SK-N-SH treated with all-trans-retinoic acid at 6 μM for 48 hours (cell line): Measurements from ENCODE around the gene MRPS21.

Source experiments
- ATAC-seq: fragments of 200-7000 bp; cut with Tn5 transposase; 3 replicates; pipeline ENCODE4 v1.9.1; 2020; ENCODE audit warnings: mild to moderate bottlenecking, moderate library complexity
- ARNTL ChIP-seq: fragments of 450-650 bp; formaldehyde crosslinking; IDR thresholded peaks from 2 replicates; pipeline ENCODE4 v1.5.0; 2020; ENCODE audit warnings: low read depth, mild to moderate bottlenecking, moderate library complexity, borderline replicate concordance
- BACH2 ChIP-seq: fragments of 250-450 bp; sonication (Bioruptor Pico); IDR thresholded peaks from 2 replicates; pipeline ENCODE4 v1.9.0; 2021; ENCODE audit warnings: mild to moderate bottlenecking, borderline replicate concordance
- ESRRG ChIP-seq: fragments of 250-450 bp; sonication (Bioruptor Pico); IDR thresholded peaks from 2 replicates; pipeline ENCODE4 v1.6.1; 2021; ENCODE audit warnings: mild to moderate bottlenecking
- GLIS3 ChIP-seq: fragments of 250-450 bp; sonication (Bioruptor Pico); IDR thresholded peaks from 2 replicates; pipeline ENCODE4 v1.5.0; 2020; ENCODE audit warnings: mild to moderate bottlenecking, moderate library complexity
- ISL1 ChIP-seq: fragments of 250-450 bp; sonication (Bioruptor Pico); IDR thresholded peaks from 2 replicates; pipeline ENCODE4 v2.1.2; 2022; ENCODE audit warnings: mild to moderate bottlenecking, moderate library complexity
- OSR1 ChIP-seq: fragments of 250-450 bp; sonication (Bioruptor Pico); IDR thresholded peaks from 2 replicates; pipeline ENCODE4 v1.8.0; 2022; ENCODE audit warnings: moderate library complexity, mild to moderate bottlenecking, inconsistent platforms
- RARB ChIP-seq: fragments of 250-450 bp; sonication (Bioruptor Pico); IDR thresholded peaks from 2 replicates; pipeline ENCODE4 v1.8.0; 2021; ENCODE audit warnings: mild to moderate bottlenecking, moderate library complexity
- SNAI2 ChIP-seq: fragments of 250-450 bp; sonication (Bioruptor Pico); IDR thresholded peaks from 2 replicates; pipeline ENCODE4 v1.5.0; 2020; ENCODE audit warnings: mild to moderate bottlenecking, moderate library complexity
- TCF4 ChIP-seq: fragments of 250-450 bp; sonication (Bioruptor Pico); IDR thresholded peaks from 2 replicates; pipeline ENCODE4 v1.8.0; 2021; ENCODE audit warnings: mild to moderate bottlenecking, moderate library complexity, borderline replicate concordance
- TOX ChIP-seq: fragments of 250-450 bp; sonication (Bioruptor Pico); IDR thresholded peaks from 2 replicates; pipeline ENCODE4 v1.8.0; 2021; ENCODE audit warnings: mild to moderate bottlenecking, moderate library complexity, borderline replicate concordance
- TSHZ2 ChIP-seq: fragments of 250-450 bp; sonication (Bioruptor Pico); IDR thresholded peaks from 2 replicates; pipeline ENCODE4 v1.5.0; 2020; ENCODE audit warnings: mild to moderate bottlenecking, moderate library complexity
- ZC3H10 ChIP-seq: fragments of 250-450 bp; sonication (Bioruptor Pico); IDR thresholded peaks from 2 replicates; pipeline ENCODE4 v1.5.1; 2021; ENCODE audit warnings: mild to moderate bottlenecking, moderate library complexity
- ZNF565 ChIP-seq: fragments of 450-650 bp; formaldehyde crosslinking; conservative IDR thresholded peaks from 2 replicates; pipeline ENCODE4 v1.5.0; 2020; ENCODE audit warnings: low read depth, mild to moderate bottlenecking, moderate library complexity
- ZNF70 ChIP-seq: fragments of 450-650 bp; formaldehyde crosslinking; IDR thresholded peaks from 2 replicates; pipeline ENCODE4 v1.5.0; 2020; ENCODE audit warnings: mild to moderate bottlenecking, moderate library complexity
- ZNF8 ChIP-seq: fragments of 450-650 bp; formaldehyde crosslinking; IDR thresholded peaks from 2 replicates; pipeline ENCODE4 v1.5.0; 2020; ENCODE audit warnings: mild to moderate bottlenecking, moderate library complexity
- TF ChIP-seq, protein P1 (sequence below): fragments of 250-450 bp; sonication (Bioruptor Pico); IDR thresholded peaks from 2 replicates; pipeline ENCODE4 v1.8.0; 2021; ENCODE audit warnings: low read depth, mild to moderate bottlenecking, moderate library complexity, borderline replicate concordance
- TF ChIP-seq, protein P2 (sequence below): fragments of 250-450 bp; sonication (Bioruptor Pico); IDR thresholded peaks from 2 replicates; pipeline ENCODE4 v1.5.1; 2021; ENCODE audit warnings: mild to moderate bottlenecking, moderate library complexity
- TF ChIP-seq, protein P3 (sequence below): fragments of 250-450 bp; sonication (Bioruptor Pico); IDR thresholded peaks from 2 replicates; pipeline ENCODE4 v1.5.1; 2020; ENCODE audit warnings: low read depth, mild to moderate bottlenecking, moderate library complexity

MRPS21 gene

GRCh38 chr1:150271291-150271959 lies 22.2 kb upstream of the MRPS21 start (continued):
- no peak for TF ChIP-seq TSHZ2 (CRISPR knock-in tag)
- TF ChIP-seq ESRRG: no peak
- TF ChIP-seq TCF4: no peak
- TF ChIP-seq, protein P1, sequence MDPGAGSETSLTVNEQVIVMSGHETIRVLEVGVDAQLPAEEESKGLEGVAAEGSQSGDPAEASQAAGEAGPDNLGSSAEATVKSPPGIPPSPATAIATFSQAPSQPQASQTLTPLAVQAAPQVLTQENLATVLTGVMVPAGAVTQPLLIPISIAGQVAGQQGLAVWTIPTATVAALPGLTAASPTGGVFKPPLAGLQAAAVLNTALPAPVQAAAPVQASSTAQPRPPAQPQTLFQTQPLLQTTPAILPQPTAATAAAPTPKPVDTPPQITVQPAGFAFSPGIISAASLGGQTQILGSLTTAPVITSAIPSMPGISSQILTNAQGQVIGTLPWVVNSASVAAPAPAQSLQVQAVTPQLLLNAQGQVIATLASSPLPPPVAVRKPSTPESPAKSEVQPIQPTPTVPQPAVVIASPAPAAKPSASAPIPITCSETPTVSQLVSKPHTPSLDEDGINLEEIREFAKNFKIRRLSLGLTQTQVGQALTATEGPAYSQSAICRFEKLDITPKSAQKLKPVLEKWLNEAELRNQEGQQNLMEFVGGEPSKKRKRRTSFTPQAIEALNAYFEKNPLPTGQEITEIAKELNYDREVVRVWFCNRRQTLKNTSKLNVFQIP (CRISPR knock-in tag): no peak
- TF ChIP-seq, protein P2, sequence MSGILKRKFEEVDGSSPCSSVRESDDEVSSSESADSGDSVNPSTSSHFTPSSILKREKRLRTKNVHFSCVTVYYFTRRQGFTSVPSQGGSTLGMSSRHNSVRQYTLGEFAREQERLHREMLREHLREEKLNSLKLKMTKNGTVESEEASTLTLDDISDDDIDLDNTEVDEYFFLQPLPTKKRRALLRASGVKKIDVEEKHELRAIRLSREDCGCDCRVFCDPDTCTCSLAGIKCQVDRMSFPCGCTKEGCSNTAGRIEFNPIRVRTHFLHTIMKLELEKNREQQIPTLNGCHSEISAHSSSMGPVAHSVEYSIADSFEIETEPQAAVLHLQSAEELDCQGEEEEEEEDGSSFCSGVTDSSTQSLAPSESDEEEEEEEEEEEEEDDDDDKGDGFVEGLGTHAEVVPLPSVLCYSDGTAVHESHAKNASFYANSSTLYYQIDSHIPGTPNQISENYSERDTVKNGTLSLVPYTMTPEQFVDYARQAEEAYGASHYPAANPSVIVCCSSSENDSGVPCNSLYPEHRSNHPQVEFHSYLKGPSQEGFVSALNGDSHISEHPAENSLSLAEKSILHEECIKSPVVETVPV (CRISPR knock-in tag): no peak

DNA sequence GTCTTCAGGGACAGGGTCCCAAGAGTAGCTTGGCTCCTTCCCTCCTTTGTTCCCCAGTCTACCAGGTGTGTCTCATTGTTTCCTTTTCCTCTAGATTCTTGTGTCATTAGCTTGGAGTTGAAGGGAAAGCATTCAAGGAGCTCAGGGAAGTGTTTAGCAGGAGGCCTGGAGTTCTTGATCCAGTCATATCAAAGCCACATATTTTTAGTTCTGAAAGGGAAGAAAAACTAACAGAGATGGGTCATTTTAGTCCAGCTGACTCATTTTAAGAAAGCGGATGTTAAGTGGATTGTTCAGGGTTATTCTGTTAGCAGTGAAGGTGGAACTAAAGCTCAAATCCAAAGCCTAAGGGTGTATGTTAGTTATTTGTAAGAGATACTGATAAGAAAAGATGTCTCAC lies 20.4 kb upstream of the MRPS21 start:
- no peak for ATAC-seq
- TF ChIP-seq ISL1 (CRISPR knock-in tag): no peak

GRCh38 chr1:150280138-150280707 lies 13.4 kb upstream of the MRPS21 start:
- ATAC-seq: no peak
- TF ChIP-seq RARB (no peak), ARNTL (no peak), OSR1 (no peak), TCF4 (no peak), BACH2 (CRISPR knock-in tag) (no peak), TOX (no peak), ISL1 (CRISPR knock-in tag) (no peak), ESRRG (no peak), ZNF565 (no peak), SNAI2 (CRISPR knock-in tag) (no peak)
- TF ChIP-seq, protein P1 (CRISPR knock-in tag): no peak
- TF ChIP-seq, protein P3, sequence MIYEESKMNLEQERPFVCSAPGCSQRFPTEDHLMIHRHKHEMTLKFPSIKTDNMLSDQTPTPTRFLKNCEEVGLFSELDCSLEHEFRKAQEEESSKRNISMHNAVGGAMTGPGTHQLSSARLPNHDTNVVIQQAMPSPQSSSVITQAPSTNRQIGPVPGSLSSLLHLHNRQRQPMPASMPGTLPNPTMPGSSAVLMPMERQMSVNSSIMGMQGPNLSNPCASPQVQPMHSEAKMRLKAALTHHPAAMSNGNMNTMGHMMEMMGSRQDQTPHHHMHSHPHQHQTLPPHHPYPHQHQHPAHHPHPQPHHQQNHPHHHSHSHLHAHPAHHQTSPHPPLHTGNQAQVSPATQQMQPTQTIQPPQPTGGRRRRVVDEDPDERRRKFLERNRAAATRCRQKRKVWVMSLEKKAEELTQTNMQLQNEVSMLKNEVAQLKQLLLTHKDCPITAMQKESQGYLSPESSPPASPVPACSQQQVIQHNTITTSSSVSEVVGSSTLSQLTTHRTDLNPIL (CRISPR knock-in tag): no peak

- ATAC-seq: peak; percentile 90
- TF ChIP-seq TSHZ2 (CRISPR knock-in tag) (no peak), ZNF8 (CRISPR knock-in tag) (no peak), ZNF70 (CRISPR knock-in tag) (no peak), ZC3H10 (CRISPR knock-in tag) (no peak), ARNTL (no peak), GLIS3 (CRISPR knock-in tag) (no peak)
- TF ChIP-seq, protein P1 (CRISPR knock-in tag): no peak
- TF ChIP-seq, protein P2 (CRISPR knock-in tag): no peak
Measured at GRCh38 chr1:150281221-150281757, 12.4 kb upstream of the MRPS21 start.
